GM19397 (cell line): ENCODE measurements around the gene ASTL.

Experiments
- ATAC-seq: cut with Tn5 transposase; IDR thresholded peaks from one replicate; pipeline ENCODE4 v1.9.1; 2021; ENCODE audit warnings: mild to moderate bottlenecking, moderate library complexity; ENCODE audit not compliant: unreplicated experiment

ASTL gene

GRCh38 chr2:96114546-96114902, 23.8 kb downstream of the ASTL start:
- no peak for ATAC-seq

DNA sequence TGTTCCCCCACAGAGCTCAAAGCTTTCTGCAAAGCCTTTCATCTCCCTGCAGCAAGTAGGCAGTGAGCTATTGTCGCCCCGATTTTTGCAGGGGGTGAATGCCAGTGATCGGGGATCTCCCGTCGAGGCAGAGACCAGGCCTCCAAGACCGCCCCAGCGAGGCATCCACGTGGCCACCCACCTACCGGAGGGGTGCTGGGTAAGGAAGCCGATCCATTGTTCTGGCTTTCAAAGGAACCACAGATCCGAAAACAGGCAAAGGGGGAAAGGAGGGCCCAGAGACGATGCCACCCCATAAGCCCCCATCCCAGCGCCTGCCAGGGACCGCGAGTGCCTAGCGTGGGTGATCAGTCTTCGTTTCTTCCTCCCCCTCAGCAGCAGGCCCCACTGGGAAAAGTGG, 24.4 kb downstream of the ASTL start:
- ATAC-seq: no peak

- ATAC-seq: no peak
Measured at GRCh38 chr2:96113367-96113677, 25.0 kb downstream of the ASTL start.

- no peak for ATAC-seq
Measured at GRCh38 chr2:96112501-96113366, 25.6 kb downstream of the ASTL start.

DNA sequence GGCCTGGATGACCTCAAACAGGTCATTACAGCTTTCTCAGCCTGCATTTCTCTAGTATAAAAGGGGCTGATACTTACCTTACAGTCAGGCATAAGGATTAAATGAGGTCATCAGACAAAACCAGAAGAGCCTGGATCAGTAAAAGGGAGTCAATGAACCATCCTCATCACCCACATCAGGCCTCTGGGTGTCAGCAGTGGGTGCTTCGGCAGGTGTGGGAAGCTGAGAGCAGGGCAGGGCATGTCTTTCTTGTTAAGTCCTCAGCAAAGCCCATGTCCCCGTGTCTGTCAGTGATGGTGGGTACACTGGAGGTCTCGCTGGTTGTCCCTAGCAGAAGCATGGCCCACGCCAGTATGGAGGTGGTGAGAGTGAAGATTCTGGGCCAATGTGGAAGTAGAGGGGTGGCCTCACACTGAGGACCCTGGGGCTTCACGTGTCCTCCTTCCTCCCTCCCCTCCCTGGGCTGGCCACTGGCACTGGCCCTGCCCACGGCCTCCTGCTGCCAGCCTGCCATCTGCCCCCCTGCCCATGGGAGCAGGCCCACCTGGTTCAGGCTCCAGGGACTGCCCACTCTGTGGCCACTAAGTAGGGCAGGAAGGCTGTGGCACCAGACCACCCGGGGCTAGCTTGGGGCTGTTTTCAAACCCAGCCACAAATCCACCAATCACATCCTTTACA, 26.3 kb downstream of the ASTL start:
- no peak for ATAC-seq

- ATAC-seq: no peak
Measured at GRCh38 chr2:96111257-96111640, 27.1 kb downstream of the ASTL start.

- no peak for ATAC-seq
Measured at GRCh38 chr2:96110621-96111256, 27.6 kb downstream of the ASTL start.

DNA sequence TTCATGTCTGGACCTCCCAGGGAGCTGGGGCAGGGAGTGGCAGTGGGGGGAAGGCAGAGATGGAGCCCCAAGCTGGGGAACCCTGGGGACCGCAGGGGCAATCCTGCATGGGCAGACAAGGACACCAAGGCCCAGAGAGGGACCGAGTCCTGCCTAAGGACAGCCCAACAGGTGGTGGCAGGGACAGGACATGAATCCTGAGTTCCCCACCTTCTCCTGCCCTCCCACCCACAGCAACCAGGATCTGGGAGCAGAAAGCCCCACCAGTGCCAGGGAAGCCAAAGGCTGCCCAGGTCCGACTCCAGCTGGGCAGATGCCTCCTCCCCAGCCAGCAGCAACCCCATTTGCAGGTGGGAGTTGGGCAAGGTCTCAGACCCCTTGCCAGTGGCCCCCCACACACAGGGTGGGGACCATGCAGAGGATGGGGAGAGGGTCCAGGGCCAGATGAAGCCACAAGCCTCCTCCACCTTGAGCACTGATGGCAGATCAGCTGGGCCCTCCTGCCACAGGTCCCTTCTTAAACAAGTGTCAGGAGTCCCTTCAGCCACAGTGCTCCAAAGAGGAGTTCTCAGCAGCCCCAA, 28.3 kb downstream of the ASTL start:
- ATAC-seq: no peak

- no peak for ATAC-seq
Measured at GRCh38 chr2:96109361-96109680, 29.0 kb downstream of the ASTL start.

DNA sequence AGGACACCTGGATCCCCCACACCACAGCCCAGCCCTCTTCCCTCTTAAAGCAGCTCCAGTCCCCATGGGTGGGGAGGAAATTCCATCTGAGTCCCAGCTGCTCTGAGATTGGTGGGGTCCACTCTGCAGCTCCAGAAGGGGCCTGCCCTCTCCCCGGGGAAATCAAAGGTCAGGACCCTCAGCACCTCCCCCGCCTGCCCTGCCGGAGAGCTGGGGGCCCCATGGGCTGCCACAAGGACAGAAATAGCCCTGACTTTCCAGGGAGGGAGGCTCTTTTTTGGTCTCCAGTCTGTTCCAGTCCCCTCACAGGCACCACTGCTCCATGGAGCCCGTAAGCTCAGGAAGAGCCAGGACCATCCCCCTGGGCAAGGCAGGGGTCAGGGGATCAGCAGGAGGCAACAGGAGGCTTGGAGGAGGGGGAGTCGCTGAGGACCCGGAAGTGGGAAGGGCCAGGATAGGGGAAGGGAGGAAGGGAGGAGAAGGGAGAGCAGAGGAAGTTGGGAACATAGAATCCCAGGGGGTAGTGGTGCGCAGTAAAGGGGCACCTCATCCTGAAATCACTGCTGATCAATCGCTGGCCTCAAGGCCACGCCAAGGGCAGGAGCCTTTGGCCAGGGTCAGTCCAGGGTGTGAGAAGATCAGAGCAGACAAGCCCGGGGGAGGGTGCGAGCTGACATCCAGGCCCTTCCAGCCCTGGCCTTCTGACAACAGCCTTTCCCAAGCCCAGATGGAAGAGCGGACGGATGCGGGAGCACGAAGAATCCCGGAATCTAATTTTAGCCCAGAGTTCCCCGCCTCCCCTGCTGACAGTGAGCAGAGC, 29.6 kb downstream of the ASTL start:
- no peak for ATAC-seq

- no peak for ATAC-seq
Measured at GRCh38 chr2:96108151-96108540, 30.2 kb downstream of the ASTL start.

DNA sequence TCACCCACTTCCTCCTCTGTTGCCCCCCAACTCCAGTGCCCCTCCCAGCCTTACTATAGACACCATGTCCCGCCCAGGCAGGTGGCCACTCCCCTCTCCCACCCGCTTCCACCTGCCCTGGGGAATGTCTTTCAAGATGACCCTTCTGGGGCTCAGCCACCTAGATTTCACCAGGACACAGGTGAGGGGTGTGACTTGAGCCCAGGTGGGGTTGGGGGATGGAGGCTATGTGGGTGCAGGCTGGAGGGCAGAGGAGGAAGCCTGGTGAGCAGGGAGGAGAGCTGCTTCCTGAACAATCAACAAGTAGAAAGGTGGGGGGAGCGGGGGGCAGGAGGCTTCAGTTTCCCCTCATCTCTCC, 30.6 kb downstream of the ASTL start:
- no peak for ATAC-seq

GRCh38 chr2:96106991-96107707, 31.2 kb downstream of the ASTL start:
- ATAC-seq: no peak

GRCh38 chr2:96105994-96106715, 32.1 kb downstream of the ASTL start:
- no peak for ATAC-seq

- ATAC-seq: no peak
Measured at GRCh38 chr2:96105152-96105915, 33.0 kb downstream of the ASTL start.

DNA sequence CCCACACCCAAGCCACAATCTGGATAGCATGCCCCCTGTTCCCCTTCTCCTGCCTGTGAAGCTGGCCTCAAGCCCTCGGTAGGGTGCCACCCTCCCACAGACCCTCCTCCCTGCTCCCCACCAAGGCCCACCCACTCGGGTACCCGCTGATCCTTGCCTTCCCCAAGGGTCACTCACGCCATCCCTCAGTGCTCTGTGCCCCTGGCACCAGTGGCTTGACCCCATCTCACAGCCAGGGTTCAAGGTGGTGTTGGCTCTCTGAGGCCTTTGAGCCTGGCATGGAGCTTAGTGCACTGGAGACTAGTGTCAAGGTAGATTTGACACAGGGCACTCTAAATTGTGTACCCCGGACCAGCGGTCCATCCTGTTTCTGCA, 33.8 kb downstream of the ASTL start:
- ATAC-seq: no peak

- no peak for ATAC-seq
Measured at GRCh38 chr2:96103761-96104486, 34.4 kb downstream of the ASTL start.

- ATAC-seq: no peak
Measured at GRCh38 chr2:96103187-96103601, 35.1 kb downstream of the ASTL start.
